NB4 (cell line): Measurements from ENCODE around the gene KAZALD1.

ENCODE experiments used
- DNase-seq: peaks from one replicate; pipeline ENCODE4 v3.0.0; 2010; ENCODE audit warnings: low read depth
- H3K4me3 ChIP-seq: one replicate; pipeline ENCODE4 v1.5.1; 2011; ENCODE audit warnings: mild to moderate bottlenecking, low read depth, low read length, moderate library complexity
- CTCF ChIP-seq: IDR thresholded peaks from one replicate; pipeline ENCODE4 v1.5.1; 2012; ENCODE audit warnings: low read depth, low read length
- MAX ChIP-seq: IDR thresholded peaks from 2 replicates; pipeline ENCODE4 v1.6.1; 2011; ENCODE audit warnings: low read depth, low read length
- MYC ChIP-seq: IDR thresholded peaks from 2 replicates; pipeline ENCODE4 v1.6.1; 2011; ENCODE audit warnings: low read depth, low read length
- POLR2A ChIP-seq: IDR thresholded peaks from 2 replicates; pipeline ENCODE4 v1.6.1; 2011; ENCODE audit warnings: mild to moderate bottlenecking; ENCODE audit not compliant: insufficient read length; ENCODE audit errors: extremely low read depth

Gene KAZALD1

GRCh38 chr10:101085846-101086245, 24.1 kb downstream of the KAZALD1 start:
- DNase-seq: no peak
- TF ChIP-seq MAX (0 out of 2 replicates have a peak, but pooled peaks have one; percentile 31), POLR2A (no peak)
- no peak overlapping the region for H3K4me3 ChIP-seq

- TF ChIP-seq CTCF (no peak), MYC (no peak), POLR2A (no peak), MAX (no peak)
Measured at GRCh38 chr10:101087376-101087775, 25.6 kb downstream of the KAZALD1 start.

GRCh38 chr10:101087965-101088364, 26.2 kb downstream of the KAZALD1 start:
- H3K4me3 ChIP-seq: no peak overlapping the region
- TF ChIP-seq MYC (no peak), POLR2A (no peak), MAX (no peak), CTCF (no peak)
- DNase-seq: no peak

More at GRCh38 chr10:101087376-101087775, 25.6 kb downstream of the KAZALD1 start:
- no peak for DNase-seq
- H3K4me3 ChIP-seq: no peak overlapping the region

- TF ChIP-seq POLR2A: no peak
- TF ChIP-seq CTCF: no peak
- TF ChIP-seq MAX: no peak
- TF ChIP-seq MYC: no peak
- DNase-seq: no peak
- no peak overlapping the region for H3K4me3 ChIP-seq
Measured at GRCh38 chr10:101089520-101090299, 27.9 kb downstream of the KAZALD1 start.

GRCh38 chr10:101090597-101090996, 28.8 kb downstream of the KAZALD1 start:
- DNase-seq: no peak
- TF ChIP-seq CTCF: no peak
- TF ChIP-seq MYC: no peak
- TF ChIP-seq POLR2A: no peak
- no peak for TF ChIP-seq MAX
- H3K4me3 ChIP-seq: no peak overlapping the region

- DNase-seq: no peak
- TF ChIP-seq POLR2A (no peak), CTCF (no peak), MAX (no peak), MYC (no peak)
- no peak overlapping the region for H3K4me3 ChIP-seq
Measured at GRCh38 chr10:101091546-101092290, 29.9 kb downstream of the KAZALD1 start.
